Adrenal gland (tissue), 12 donors: ENCODE measurements around the gene SHH. TPM values are rescaled to one million over a fixed set of nuclear protein-coding genes. Genes with fewer than 3 reads are reported as not detected.

ENCODE experiments used
- DNase-seq, 7 donors: peaks; one replicate each; pipeline ENCODE4 v3.0.0-alpha.2; 2019 to 2020
- H3K27ac ChIP-seq, 5 donors: fragments of 200-600 bp; sonication (generic) in 4 of 5; 1 replicate in 3 of 5; 2 replicates in 2 of 5; pipeline versions ENCODE4 v1.5.1 to v1.8.0; 2016 to 2020; ENCODE audit warnings: mild to moderate bottlenecking in 1 of 5
- H3K27me3 ChIP-seq: fragments of 200-600 bp; 2 replicates; pipeline ENCODE4 v1.8.0; 2021
- H3K36me3 ChIP-seq, 2 donors: fragments of 200-600 bp; replicated peaks in 1 of 2; 1 replicate in 1 of 2; 2 replicates in 1 of 2; pipeline versions ENCODE4 v1.5.1 to v1.8.0; 2018 to 2022
- H3K4me1 ChIP-seq, 2 donors: fragments of 200-600 bp; replicated peaks in 1 of 2; 1 replicate in 1 of 2; 2 replicates in 1 of 2; pipeline versions ENCODE4 v1.5.1 to v1.8.0; 2018 to 2021
- H3K4me3 ChIP-seq, 4 donors: fragments of 200-600 bp; sonication (generic) in 3 of 4; one replicate each; pipeline ENCODE4 v1.5.1; 2016 to 2018
- H3K9me3 ChIP-seq, 3 donors: fragments of 200-600 bp; sonication (generic) in 1 of 3; replicated peaks in 1 of 3; 1 replicate in 2 of 3; 2 replicates in 1 of 3; pipeline versions ENCODE4 v1.5.1 to v1.8.0; 2016 to 2021
- CTCF ChIP-seq, 6 experiments: fragments of 450-650 bp in 4 of 6; fragments of 200-600 bp in 2 of 6; sonication (generic) in 1 of 6; IDR thresholded peaks; 1 replicate in 5 of 6; 2 replicates in 1 of 6; pipeline versions ENCODE4 v1.5.1 to v1.8.0; 2016 to 2021; ENCODE audit warnings: antibody characterized with exemption in 6 of 6, mild to moderate bottlenecking in 2 of 6, moderate library complexity in 1 of 6
- POLR2A ChIP-seq, 2 donors: fragments of 450-650 bp; IDR thresholded peaks; one replicate each; pipeline ENCODE4 v1.6.1; 2017; ENCODE audit warnings: antibody characterized with exemption in 2 of 2, mild to moderate bottlenecking in 2 of 2, moderate library complexity in 1 of 2
- WGBS, 4 donors: extraction: QIAGEN DNeasy Blood & Tissue Kit in 2 of 4; methylation state at CpG; one replicate each; pipeline versions ENCODE4 v1.1.5 to v1.1.7; 2013 to 2017; 5-methylcytosine and 5-hydroxymethylcytosine counted together
- intact Hi-C, 2 donors: fragments of 100-400 bp; cut with DNase I; formaldehyde crosslinking; loops; one replicate each; pipeline versions ENCODE4 v1.14.1 to v1.15.0; 2022 to 2023
- polyA plus RNA-seq, 3 donors: library from polyadenylated mRNA; stranded (reverse); fragments of 200-250 nt in 2 of 3; fragments of 350-450 nt in 1 of 3; fragmentation: Illumina TruSeq in 1 of 3; extraction: RNeasy Lipid Tissue Mini Kit (QIAGEN cat#74804) in 1 of 3; gene quantifications; one replicate each; pipeline ENCODE4 v1.2.3, GENCODE V29; 2013 to 2014
- total RNA-seq, 9 donors: library from RNA; depleted of rRNA in 4 of 9; stranded (reverse); fragments of >200 nt in 4 of 9; fragments of 120-200 nt in 1 of 9; fragmentation: NEBNext Ultra II Directional in 1 of 9; extraction: Animal tissue kit (Norgen Biotek cat#: 25700) in 1 of 9; gene quantifications; one replicate each; pipeline versions ENCODE4 v1.1.0 to v1.2.4, GENCODE V29; 2013 to 2023
- donor health status: healthy with polysubstance abuse.
- donor health status: Bipolar disorder and iron deficiency.
- donor health status: DM: yes; HTN: yes; CAD: no.
- donor health status: DM: no; HTN: no; CAD: no.
- donor health status: DM: no; HTN: no; CAD: no.
- donor health status: DM: yes; HTN: yes; CAD: no.

SHH gene
- total and polyA plus RNA-seq, 12 donors: 2.1 to 38.0 (median 11.0) TPM

- no peak overlapping the region for H3K27ac ChIP-seq
- no peaks in the 10 kb centered on the region for H3K36me3 ChIP-seq
- H3K4me3 ChIP-seq: no peak overlapping the region
- H3K27me3 ChIP-seq: no peaks in the 10 kb centered on the region
- no peaks in the 10 kb centered on the region for H3K4me1 ChIP-seq
- H3K9me3 ChIP-seq: no peaks in the 10 kb centered on the region
- DNase-seq: no peak
- 91 to 97% (median 92%) methylated on average over 16 to 20 of the region's 20 CpGs for WGBS, 4 donors
- intact Hi-C loops: no loop called here
- TF ChIP-seq CTCF (IDR thresholded peaks at IDR 0.05) (no peak), POLR2A (IDR thresholded peaks at IDR 0.05) (no peak)
Measured at GRCh38 chr7:155843426-155844018, 31.3 kb upstream of the SHH start.

- Histone ChIP-seq H3K4me3 (no peak overlapping the region), H3K27ac (no peak overlapping the region), H3K27me3 (no peaks in the 10 kb centered on the region), H3K36me3 (no peaks in the 10 kb centered on the region), H3K9me3 (no peaks in the 10 kb centered on the region), H3K4me1 (no peaks in the 10 kb centered on the region)
- TF ChIP-seq CTCF (IDR thresholded peaks at IDR 0.05) (no peak), POLR2A (IDR thresholded peaks at IDR 0.05) (no peak)
- intact Hi-C loops: no loop called here
- no peak for DNase-seq
- WGBS, 4 donors: 68 to 78% (median 75%) methylated on average over 21 of the region's 21 CpGs
Measured at GRCh38 chr7:155842496-155843265, 30.4 kb upstream of the SHH start.

DNA sequence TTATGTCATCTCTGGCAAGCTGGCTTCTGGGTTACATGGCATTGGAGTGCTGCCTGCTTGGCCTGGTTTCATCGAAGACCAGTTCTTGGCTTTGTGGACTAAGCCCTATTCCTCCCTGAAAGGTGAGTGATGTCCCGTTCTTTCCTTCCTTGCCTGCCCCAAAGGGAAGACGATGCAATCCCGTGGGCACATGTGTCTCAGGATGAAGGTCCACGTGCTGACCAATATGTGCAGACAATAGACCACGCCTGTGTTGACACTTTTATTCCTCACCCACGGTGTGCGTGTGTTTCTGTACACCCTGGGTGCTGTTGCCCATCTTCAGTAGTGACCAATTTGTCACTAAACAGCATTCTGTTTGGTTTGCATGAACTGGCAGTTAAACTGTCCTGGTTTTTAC lies 28.6 kb upstream of the SHH start:
- WGBS, 4 donors: 88 to 93% (median 92%) methylated on average over 6 to 8 of the region's 8 CpGs
- intact Hi-C loops: no loop called here
- Histone ChIP-seq H3K4me1 (no peaks in the 10 kb centered on the region), H3K27ac (no peak overlapping the region), H3K4me3 (no peak overlapping the region), H3K9me3 (no peaks in the 10 kb centered on the region), H3K36me3 (no peaks in the 10 kb centered on the region), H3K27me3 (no peaks in the 10 kb centered on the region)
- DNase-seq: no peak
- TF ChIP-seq CTCF (IDR thresholded peaks at IDR 0.05): no peak
- TF ChIP-seq POLR2A (IDR thresholded peaks at IDR 0.05): no peak

- TF ChIP-seq CTCF (IDR thresholded peaks at IDR 0.05) (no peak), POLR2A (IDR thresholded peaks at IDR 0.05) (no peak)
- 87 to 93% (median 89%) methylated on average over 21 of the region's 21 CpGs for WGBS, 4 donors
- no peaks in the 10 kb centered on the region for H3K27me3 ChIP-seq
Measured at GRCh38 chr7:155840262-155840885, 28.1 kb upstream of the SHH start.

More at GRCh38 chr7:155840262-155840885, 28.1 kb upstream of the SHH start:
- no peak for DNase-seq
- H3K4me1 ChIP-seq: no peaks in the 10 kb centered on the region
- intact Hi-C loops: no loop called here
- no peak overlapping the region for H3K4me3 ChIP-seq
- H3K27ac ChIP-seq: no peak overlapping the region
- H3K9me3 ChIP-seq: no peaks in the 10 kb centered on the region
- no peaks in the 10 kb centered on the region for H3K36me3 ChIP-seq
